Neural crest cell (in vitro differentiated cells): Measurements from ENCODE around the gene PROCR. TPM values are rescaled to one million over a fixed set of nuclear protein-coding genes. Genes with fewer than 3 reads are reported as not detected.

Experiments
- DNase-seq: peaks from one replicate; pipeline ENCODE4 v3.0.0; 2021; ENCODE audit warnings: low read depth, mixed read lengths, low spot score
- H3K27ac Mint-ChIP-seq: one replicate; pipeline ENCODE4 v1.8.0; 2021; ENCODE audit warnings: mild to moderate bottlenecking, mixed read lengths; ENCODE audit not compliant: unreplicated experiment
- H3K27me3 Mint-ChIP-seq: 2 replicates; pipeline ENCODE4 v1.8.0; 2021; ENCODE audit warnings: low read depth, mild to moderate bottlenecking, mixed read lengths
- H3K36me3 Mint-ChIP-seq: 2 replicates; pipeline ENCODE4 v1.8.0; 2021; ENCODE audit warnings: low read depth, mild to moderate bottlenecking, mixed read lengths
- H3K4me1 Mint-ChIP-seq: 2 replicates; pipeline ENCODE4 v1.8.0; 2021; ENCODE audit warnings: mixed read lengths
- H3K4me3 Mint-ChIP-seq: one replicate; pipeline ENCODE4 v1.8.0; 2021; ENCODE audit warnings: mild to moderate bottlenecking, mixed read lengths
- H3K9me3 Mint-ChIP-seq: 2 replicates; pipeline ENCODE4 v1.8.0; 2021; ENCODE audit warnings: mixed read lengths
- total RNA-seq: library from RNA; stranded (reverse); gene quantifications from 2 replicates; pipeline ENCODE4 v1.2.1, GENCODE V29; 2021
- TF ChIP-seq, protein P1 (sequence below): fragments of 200-600 bp; sonication (generic); conservative IDR thresholded peaks from 2 replicates; pipeline ENCODE4 v1.5.0; 2021; ENCODE audit warnings: antibody characterized with exemption, mild to moderate bottlenecking

Gene PROCR
- total RNA-seq, 1 donor from 2014 or later: not detected

DNA sequence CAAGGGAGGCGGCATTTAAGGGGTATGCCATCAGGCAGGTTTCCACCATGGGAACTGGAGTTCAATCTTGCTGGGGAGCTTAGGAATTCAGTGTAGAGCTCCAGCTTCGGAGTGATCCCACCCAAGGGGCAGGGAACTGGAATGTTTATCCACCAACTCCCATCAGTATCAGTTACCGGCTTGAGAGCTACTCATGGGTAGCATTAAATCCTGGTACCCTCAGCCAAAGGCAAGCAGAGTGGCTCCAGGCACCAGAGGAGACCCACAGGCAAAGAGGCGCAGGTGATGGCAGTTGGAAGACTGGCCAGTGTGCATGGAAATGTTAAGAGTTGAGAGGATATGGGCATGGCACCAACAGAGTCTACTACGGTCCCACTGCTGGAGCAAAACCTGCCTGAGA is 38.8 kb upstream of the PROCR start:
- peaks cover 6% of the 10 kb centered on the region for H3K36me3 Mint-ChIP-seq
- H3K9me3 Mint-ChIP-seq: no peaks in the 10 kb centered on the region
- H3K27me3 Mint-ChIP-seq: no peaks in the 10 kb centered on the region
- DNase-seq: no peak
- H3K4me3 Mint-ChIP-seq: no peak overlapping the region
- no peak overlapping the region for H3K27ac Mint-ChIP-seq
- TF ChIP-seq, protein P1, sequence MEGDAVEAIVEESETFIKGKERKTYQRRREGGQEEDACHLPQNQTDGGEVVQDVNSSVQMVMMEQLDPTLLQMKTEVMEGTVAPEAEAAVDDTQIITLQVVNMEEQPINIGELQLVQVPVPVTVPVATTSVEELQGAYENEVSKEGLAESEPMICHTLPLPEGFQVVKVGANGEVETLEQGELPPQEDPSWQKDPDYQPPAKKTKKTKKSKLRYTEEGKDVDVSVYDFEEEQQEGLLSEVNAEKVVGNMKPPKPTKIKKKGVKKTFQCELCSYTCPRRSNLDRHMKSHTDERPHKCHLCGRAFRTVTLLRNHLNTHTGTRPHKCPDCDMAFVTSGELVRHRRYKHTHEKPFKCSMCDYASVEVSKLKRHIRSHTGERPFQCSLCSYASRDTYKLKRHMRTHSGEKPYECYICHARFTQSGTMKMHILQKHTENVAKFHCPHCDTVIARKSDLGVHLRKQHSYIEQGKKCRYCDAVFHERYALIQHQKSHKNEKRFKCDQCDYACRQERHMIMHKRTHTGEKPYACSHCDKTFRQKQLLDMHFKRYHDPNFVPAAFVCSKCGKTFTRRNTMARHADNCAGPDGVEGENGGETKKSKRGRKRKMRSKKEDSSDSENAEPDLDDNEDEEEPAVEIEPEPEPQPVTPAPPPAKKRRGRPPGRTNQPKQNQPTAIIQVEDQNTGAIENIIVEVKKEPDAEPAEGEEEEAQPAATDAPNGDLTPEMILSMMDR: no peak
- no peaks in the 10 kb centered on the region for H3K4me1 Mint-ChIP-seq

DNA sequence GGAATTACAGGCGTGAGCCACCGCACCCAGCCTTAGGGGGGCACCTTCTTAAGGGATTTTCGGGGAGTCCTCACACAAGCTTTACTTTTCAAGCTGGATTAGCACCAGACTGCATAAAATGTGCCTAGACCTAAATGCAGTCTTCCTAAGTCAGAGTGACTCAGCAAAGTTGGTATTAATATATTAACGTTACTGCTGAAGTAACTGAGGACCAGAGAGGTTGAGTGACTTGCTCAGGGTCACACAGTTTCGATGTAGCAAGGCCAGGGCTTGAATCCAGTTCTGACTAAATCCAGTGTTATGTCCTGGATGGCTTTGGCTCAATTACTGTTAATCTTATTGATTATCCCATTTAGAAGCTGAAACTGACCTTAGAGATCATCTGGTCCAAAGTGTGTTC is 38.1 kb upstream of the PROCR start:
- Mint-ChIP-seq H3K4me1 (no peaks in the 10 kb centered on the region), H3K27ac (no peak overlapping the region), H3K4me3 (no peak overlapping the region), H3K9me3 (no peaks in the 10 kb centered on the region), H3K36me3 (peaks cover 6% of the 10 kb centered on the region), H3K27me3 (no peaks in the 10 kb centered on the region)
- TF ChIP-seq, protein P1: no peak
- DNase-seq: no peak

DNA sequence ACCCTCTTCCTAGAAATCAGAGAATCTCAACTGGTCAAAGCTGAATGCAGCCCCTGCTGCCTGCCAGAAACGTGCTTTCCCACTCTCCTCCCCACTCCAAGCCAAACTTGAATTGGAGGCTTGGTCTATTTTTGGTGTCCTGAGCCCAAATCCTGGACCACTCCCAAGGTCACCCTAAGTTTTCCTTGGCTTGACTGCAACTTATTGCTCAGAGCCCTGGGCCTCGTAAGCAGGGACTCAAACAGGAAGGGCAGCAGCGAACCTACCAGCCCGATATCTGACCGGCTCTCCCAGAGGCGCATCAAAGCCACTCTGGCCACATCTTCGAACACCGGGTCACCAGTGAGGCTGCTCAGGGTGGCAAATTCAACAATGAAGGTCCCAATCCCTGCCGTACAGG is 37.4 kb upstream of the PROCR start:
- no peaks in the 10 kb centered on the region for H3K9me3 Mint-ChIP-seq
- H3K27me3 Mint-ChIP-seq: no peaks in the 10 kb centered on the region
- no peaks in the 10 kb centered on the region for H3K4me1 Mint-ChIP-seq
- TF ChIP-seq, protein P1: no peak
- peak overlapping the region; percentile 35 for H3K27ac Mint-ChIP-seq
- no peak overlapping the region for H3K4me3 Mint-ChIP-seq
- peaks cover 6% of the 10 kb centered on the region for H3K36me3 Mint-ChIP-seq
- no peak for DNase-seq

DNA sequence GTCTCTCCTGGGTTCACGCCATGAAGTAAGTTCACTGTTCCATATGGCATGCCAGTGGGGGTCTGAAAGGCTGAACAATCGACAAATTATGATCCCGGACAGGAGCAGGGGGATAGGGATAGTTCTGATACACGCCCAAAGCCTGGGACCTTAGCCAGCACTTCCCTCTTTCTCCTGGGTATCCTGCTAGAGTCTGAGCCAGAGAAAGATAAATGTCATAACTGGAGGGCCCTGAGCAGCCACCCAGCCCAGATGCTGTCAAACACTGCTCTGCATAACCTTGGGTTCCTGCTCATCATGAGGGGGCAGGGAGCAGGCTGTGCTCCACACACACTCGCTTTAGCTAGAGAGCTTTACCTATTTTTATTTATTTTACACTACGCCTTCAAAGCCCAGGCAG is 37.0 kb upstream of the PROCR start:
- no peaks in the 10 kb centered on the region for H3K9me3 Mint-ChIP-seq
- peaks cover 6% of the 10 kb centered on the region for H3K36me3 Mint-ChIP-seq
- H3K4me3 Mint-ChIP-seq: no peak overlapping the region
- peak overlapping the region; percentile 35 for H3K27ac Mint-ChIP-seq
- no peak for DNase-seq
- TF ChIP-seq, protein P1: no peak
- H3K4me1 Mint-ChIP-seq: no peaks in the 10 kb centered on the region
- H3K27me3 Mint-ChIP-seq: no peaks in the 10 kb centered on the region

DNA sequence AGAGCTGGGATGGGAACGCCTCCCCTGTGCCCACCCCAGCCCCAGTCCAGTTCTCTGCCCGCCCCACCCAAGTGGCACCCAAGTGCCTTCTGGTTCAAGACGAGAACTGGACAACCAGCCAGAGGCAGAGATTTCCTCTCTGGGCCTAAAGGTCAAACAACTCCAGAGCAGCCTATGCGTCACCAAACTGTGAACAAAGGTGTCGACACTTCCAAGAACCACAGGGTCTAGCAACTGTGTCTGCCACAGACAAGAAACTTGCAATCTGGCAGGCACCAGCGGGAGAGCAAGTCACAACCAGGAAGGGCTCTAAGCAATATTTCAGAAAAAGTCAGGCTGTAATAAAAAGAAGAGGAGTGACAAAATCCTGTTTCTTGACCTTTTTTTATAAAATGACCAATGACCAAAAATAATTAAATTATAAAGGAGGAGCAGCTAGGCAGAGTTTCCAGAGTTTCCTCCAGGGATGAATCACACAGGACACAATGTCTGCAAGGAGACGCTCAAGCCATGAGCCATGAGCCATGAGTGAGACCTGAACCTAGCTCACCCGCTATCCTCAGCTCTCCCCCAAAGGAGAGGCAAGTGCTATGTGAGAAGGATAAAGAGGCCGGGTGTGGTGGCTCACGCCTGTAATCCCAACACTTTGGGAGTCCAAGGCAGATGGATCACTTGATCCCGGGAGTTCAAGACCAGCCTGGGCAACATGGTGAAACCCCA is 35.8 kb upstream of the PROCR start:
- TF ChIP-seq, protein P1: no peak
- peaks cover under 1% of the 10 kb centered on the region for H3K36me3 Mint-ChIP-seq
- no peak overlapping the region for H3K27ac Mint-ChIP-seq
- H3K4me3 Mint-ChIP-seq: no peak overlapping the region
- no peaks in the 10 kb centered on the region for H3K9me3 Mint-ChIP-seq
- no peaks in the 10 kb centered on the region for H3K4me1 Mint-ChIP-seq
- DNase-seq: no peak
- no peaks in the 10 kb centered on the region for H3K27me3 Mint-ChIP-seq
